ENCODE measurements around the gene DHRS7B. TPM values are rescaled to one million over a fixed set of nuclear protein-coding genes. Genes with fewer than 3 reads are reported as not detected.
"Not testable (repeated sequence)": the region's sequence is repeated elsewhere in the genome, so short reads cannot be mapped to it uniquely, and the experiment has no call there.

The DHRS7B gene
- total RNA-seq, 6 experiments from 2014 or later, result 10.1 to 34.2 (median 14.8) TPM

DNA sequence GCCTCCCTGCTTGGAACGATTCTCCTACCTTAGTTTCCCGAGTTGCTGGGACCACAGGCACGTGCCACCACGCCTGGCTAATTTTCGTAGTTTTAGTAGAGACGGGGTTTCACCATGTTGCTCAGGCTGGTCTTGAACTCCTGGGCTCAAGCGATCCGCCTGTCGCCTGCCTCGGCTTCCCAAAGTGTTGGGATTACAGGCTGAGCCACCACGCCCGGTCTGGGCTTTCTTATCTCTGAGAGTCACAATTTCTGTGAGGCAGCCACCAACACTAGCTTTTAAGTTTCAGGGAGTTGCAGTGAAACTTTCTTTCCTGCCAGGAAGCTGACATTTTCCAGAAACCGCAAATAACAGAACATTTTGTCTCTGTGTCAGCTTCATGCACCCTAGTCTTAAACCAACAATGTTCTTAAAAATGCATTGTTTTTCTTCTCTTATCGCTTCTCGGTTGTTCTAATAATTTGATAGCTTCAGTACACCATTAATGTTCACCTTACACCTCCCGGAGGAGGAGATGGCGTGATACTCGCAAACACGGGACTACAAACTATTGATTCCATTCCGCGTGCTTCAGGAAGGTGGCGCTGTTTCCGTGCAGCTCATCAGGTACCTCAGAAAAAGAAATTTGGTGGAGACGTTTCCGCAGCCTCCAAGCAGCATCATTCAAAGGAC lies 7.4 kb upstream of the DHRS7B start:
- Histone ChIP-seq H3K36me3 (no peaks in the 10 kb centered on the region), H3K9me3 (no peaks in the 10 kb centered on the region), H3K27me3 (no peaks in the 10 kb centered on the region), H3K4me1 (peaks cover 0 to 4% (median 0%) of the 10 kb centered on the region in 4 donors), H3K27ac (no peak overlapping the region), H3K4me3 (no peak overlapping the region)
- intact Hi-C loops (cut with DNase I), result loop anchor here in 1 of 2 donors (10.0 kb wide), 1 partner anchor 155 kb away; no protein-coding TSS in a partner anchor
- no peak for TF ChIP-seq POLR2A (IDR thresholded peaks at IDR 0.05)
- TF ChIP-seq, protein P1, sequence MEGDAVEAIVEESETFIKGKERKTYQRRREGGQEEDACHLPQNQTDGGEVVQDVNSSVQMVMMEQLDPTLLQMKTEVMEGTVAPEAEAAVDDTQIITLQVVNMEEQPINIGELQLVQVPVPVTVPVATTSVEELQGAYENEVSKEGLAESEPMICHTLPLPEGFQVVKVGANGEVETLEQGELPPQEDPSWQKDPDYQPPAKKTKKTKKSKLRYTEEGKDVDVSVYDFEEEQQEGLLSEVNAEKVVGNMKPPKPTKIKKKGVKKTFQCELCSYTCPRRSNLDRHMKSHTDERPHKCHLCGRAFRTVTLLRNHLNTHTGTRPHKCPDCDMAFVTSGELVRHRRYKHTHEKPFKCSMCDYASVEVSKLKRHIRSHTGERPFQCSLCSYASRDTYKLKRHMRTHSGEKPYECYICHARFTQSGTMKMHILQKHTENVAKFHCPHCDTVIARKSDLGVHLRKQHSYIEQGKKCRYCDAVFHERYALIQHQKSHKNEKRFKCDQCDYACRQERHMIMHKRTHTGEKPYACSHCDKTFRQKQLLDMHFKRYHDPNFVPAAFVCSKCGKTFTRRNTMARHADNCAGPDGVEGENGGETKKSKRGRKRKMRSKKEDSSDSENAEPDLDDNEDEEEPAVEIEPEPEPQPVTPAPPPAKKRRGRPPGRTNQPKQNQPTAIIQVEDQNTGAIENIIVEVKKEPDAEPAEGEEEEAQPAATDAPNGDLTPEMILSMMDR (IDR thresholded peaks at IDR 0.05), result peak; percentile 80 to 83 (median 80)
- DNase-seq (peak; percentile 64 to 70 (median 69)), ATAC-seq (peak; percentile 92 to 98 (median 94))
- WGBS (ENCODE audit: insufficient coverage, low coverage, low lambda C conversion rate, missing lambda C conversion rate), result 16% methylated on average over 23 of the region's 25 CpGs

DNA sequence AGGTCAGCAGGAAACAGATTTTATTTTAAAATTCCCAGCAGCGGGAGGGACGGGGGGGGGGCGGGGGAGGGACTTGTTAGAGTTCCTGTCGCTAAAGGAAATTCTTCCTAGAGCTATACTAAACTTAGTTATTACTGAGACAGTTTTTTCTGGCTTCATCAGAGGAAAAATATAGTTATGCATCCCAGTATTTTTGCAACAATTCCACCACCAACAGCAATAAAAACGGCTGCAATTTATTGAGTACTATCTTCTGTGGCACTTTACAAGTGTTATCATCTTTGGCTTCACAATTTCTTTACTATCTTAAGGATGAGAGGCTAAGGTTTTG lies 6.9 kb upstream of the DHRS7B start:
- DNase-seq (no peak), ATAC-seq (no peak)
- Histone ChIP-seq H3K36me3 (no peaks in the 10 kb centered on the region), H3K4me1 (peaks cover 0 to 4% (median 0%) of the 10 kb centered on the region in 4 donors), H3K27ac (no peak overlapping the region), H3K9me3 (no peaks in the 10 kb centered on the region), H3K4me3 (no peak overlapping the region), H3K27me3 (no peaks in the 10 kb centered on the region)
- intact Hi-C loops (cut with DNase I), result loop anchor here (10.0 kb wide), 2 partner anchors 135 to 155 kb away; partner anchors contain the start of gene NATD1 (in 1 of the 2)
- WGBS (ENCODE audit: insufficient coverage, low coverage, low lambda C conversion rate, missing lambda C conversion rate), result 0% methylated on average over 5 of the region's 5 CpGs
- TF ChIP-seq POLR2A (IDR thresholded peaks at IDR 0.05), result no peak

DNA sequence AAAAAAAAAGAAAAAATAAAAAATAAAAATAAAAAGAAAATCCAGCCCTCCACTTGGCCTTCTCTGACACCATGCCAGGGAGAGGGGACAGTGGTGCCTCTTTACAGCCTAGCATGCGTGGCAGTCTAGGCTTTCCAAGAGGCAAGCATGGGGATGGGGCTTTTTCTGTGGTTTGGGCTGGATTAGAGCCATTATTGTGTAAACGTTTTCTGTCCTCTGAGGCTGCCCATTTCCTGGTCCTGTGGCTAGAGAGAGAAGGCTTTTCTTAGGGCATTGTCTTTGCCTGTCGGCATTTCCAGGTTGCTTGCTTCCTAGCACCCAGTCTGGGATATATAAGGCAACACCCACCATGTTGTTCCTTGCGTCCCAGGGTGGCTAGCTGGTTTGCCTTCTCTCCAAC lies 2.7 kb upstream of the DHRS7B start:
- no peak overlapping the region for H3K27ac ChIP-seq
- peaks cover 0 to 14% (median 0%) of the 10 kb centered on the region in 4 donors for H3K4me1 ChIP-seq
- H3K9me3 ChIP-seq, result no peaks in the 10 kb centered on the region
- H3K4me3 ChIP-seq, result no peak overlapping the region
- WGBS (ENCODE audit: insufficient coverage, low coverage, low lambda C conversion rate, missing lambda C conversion rate), result 34% methylated on average over 2 of the region's 4 CpGs
- H3K36me3 ChIP-seq, result no peaks in the 10 kb centered on the region
- DNase-seq (no peak), ATAC-seq (no peak)
- TF ChIP-seq POLR2A (IDR thresholded peaks at IDR 0.05), result no peak
- no peaks in the 10 kb centered on the region for H3K27me3 ChIP-seq
- intact Hi-C loops (cut with DNase I), result loop anchor here in 1 of 2 donors (10.0 kb wide), 1 partner anchor 131 kb away; the partner anchor contains the start of gene NATD1

DNA sequence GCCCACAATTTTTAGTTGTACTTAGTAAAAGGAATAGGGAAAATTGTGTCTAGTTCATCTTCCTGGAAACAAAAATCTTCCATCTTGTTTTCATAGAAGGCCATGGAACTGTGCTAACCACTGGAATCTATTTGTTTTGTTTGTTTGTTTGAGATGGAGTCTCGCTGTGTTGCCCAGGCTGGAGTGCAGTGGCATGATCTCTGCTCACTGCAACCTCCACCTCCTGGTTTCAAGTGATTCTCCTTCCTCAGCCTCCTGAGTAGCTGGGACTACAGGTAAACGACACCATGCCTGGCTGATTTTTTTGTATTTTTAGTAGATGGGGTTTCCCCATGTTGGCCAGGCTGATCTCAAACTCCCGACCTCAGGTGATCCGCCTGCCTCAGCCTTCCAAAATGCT lies 2.2 kb upstream of the DHRS7B start:
- DNase-seq, H3K27ac ChIP-seq, H3K9me3 ChIP-seq, H3K27me3 ChIP-seq, H3K4me3 ChIP-seq, ATAC-seq, H3K36me3 ChIP-seq: not testable (repeated sequence)
- intact Hi-C loops (cut with DNase I), result loop anchor here in 1 of 2 donors (10.0 kb wide), 1 partner anchor 130 kb away; the partner anchor contains the start of gene NATD1
- H3K4me1 ChIP-seq, result peaks cover 0 to 11% (median 0%) of the 10 kb centered on the region in 4 donors
- 86% methylated on average over 4 of the region's 4 CpGs for WGBS (ENCODE audit: insufficient coverage, low coverage, low lambda C conversion rate, missing lambda C conversion rate)

DNA sequence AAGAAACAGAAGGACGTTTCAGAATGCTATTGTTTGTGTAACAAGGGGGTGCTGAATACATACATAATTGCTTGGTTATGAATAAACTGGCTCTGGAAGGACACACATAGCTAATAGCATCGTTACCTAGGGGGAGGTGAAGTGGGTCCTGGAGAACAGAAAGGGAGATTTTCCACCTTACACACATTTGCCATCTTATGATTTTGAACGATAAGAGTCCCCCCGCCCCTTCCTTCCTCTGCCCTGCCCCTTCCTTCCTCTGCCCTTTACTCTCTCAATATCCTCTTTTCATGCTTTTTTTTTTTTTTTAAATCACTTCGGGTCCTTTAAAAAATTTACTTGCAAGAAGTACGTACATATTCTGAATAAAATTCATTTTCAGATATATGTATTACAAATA lies 902 bp upstream of the DHRS7B start:
- Histone ChIP-seq H3K27ac (no peak overlapping the region), H3K36me3 (no peaks in the 10 kb centered on the region), H3K4me3 (peak overlapping the region in 1 of 3 donors; percentile 86), H3K27me3 (no peaks in the 10 kb centered on the region), H3K4me1 (peaks cover 0 to 10% (median 0%) of the 10 kb centered on the region in 4 donors), H3K9me3 (no peaks in the 10 kb centered on the region)
- intact Hi-C loops (cut with DNase I), result loop anchor here in 1 of 2 donors (10.0 kb wide), 1 partner anchor 129 kb away; the partner anchor contains the start of gene NATD1
- 45% methylated on average over 5 of the region's 6 CpGs for WGBS (ENCODE audit: insufficient coverage, low coverage, low lambda C conversion rate, missing lambda C conversion rate)
- no peak for ATAC-seq
- no peak for DNase-seq
- TF ChIP-seq POLR2A (IDR thresholded peaks at IDR 0.05), result no peak
- TF ChIP-seq, protein P1 (IDR thresholded peaks at IDR 0.05), result no peak

DNA sequence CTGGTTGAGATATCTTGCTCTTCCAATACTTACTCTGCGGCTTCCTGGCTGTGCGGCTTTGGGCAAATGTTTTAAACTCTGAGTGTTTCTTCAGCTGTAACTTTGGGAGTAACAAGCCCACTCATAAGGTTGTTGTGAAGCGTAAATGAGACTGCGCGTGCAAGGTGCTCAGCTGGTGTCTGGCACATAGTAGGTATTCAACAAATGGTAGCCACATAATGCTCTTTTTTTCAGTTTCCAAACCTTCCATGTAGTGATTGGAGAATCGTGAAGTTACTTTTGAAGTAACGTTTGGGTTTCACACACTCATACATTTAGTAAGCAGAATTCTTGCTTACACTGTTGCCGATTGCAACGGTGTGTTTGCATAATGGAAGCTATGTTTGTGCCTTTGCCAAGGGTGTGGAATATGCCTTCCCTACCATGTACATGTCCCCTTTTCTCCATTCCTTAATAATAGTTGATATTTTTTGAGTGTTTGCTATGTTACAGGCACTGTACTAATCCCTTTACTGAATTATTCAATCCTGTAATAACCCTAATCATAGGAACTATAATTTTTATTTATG lies 829 bp downstream of the DHRS7B start:
- Histone ChIP-seq H3K27me3 (no peaks in the 10 kb centered on the region), H3K27ac (peak overlapping the region; percentile 78 to 83 (median 80)), H3K4me1 (peaks cover 0 to 10% (median 0%) of the 10 kb centered on the region in 4 donors), H3K4me3 (peak overlapping the region; percentile 69 to 86 (median 78)), H3K9me3 (no peaks in the 10 kb centered on the region), H3K36me3 (no peaks in the 10 kb centered on the region)
- TF ChIP-seq, protein P1 (IDR thresholded peaks at IDR 0.05), result no peak
- no peak for TF ChIP-seq POLR2A (IDR thresholded peaks at IDR 0.05)
- intact Hi-C loops (cut with DNase I), result loop anchor here in 1 of 2 donors (10.0 kb wide), 1 partner anchor 127 kb away; the partner anchor contains the start of gene NATD1
- DNase-seq (no peak), ATAC-seq (no peak)
- WGBS (ENCODE audit: insufficient coverage, low coverage, low lambda C conversion rate, missing lambda C conversion rate), result 2% methylated on average over 8 of the region's 9 CpGs

Data from right lobe of liver (tissue), 6 donors.